Smooth muscle cell (in vitro differentiated cells): ENCODE results near the gene APOBEC3F. TPM values are rescaled to one million over a fixed set of nuclear protein-coding genes. Genes with fewer than 3 reads are reported as not detected.
"Not testable (repeated sequence)": the region's sequence is repeated elsewhere in the genome, so short reads cannot be mapped to it uniquely, and the experiment has no call there.

Experiments used
- DNase-seq: peaks from one replicate; lab custom pipeline; 2025; ENCODE audit not compliant: unreplicated experiment; lab: John Stamatoyannopoulos, UW
- H2AFZ ChIP-seq: fragments of 200-600 bp; sonication (generic); 2 replicates; pipeline ENCODE4 v1.6.0; 2016; ENCODE audit warnings: antibody characterized with exemption, low read depth, mild to moderate bottlenecking
- H3F3A ChIP-seq: fragments of 200-600 bp; sonication (generic); 2 replicates; pipeline ENCODE4 v1.6.0; 2017; ENCODE audit warnings: antibody characterized with exemption, low read depth
- H3K27ac ChIP-seq: fragments of 200-600 bp; sonication (generic); 2 replicates; pipeline ENCODE4 v1.5.1; 2016; ENCODE audit warnings: low read depth, mild to moderate bottlenecking
- H3K27me3 ChIP-seq: fragments of 200-600 bp; sonication (generic); 2 replicates; pipeline ENCODE4 v1.6.1; 2016; ENCODE audit warnings: low read depth, mild to moderate bottlenecking
- H3K36me3 ChIP-seq: fragments of 200-600 bp; sonication (generic); 2 replicates; pipeline ENCODE4 v1.5.1; 2016; ENCODE audit warnings: low read depth
- H3K4me1 ChIP-seq: fragments of 200-600 bp; sonication (generic); 2 replicates; pipeline ENCODE4 v1.5.1; 2016; ENCODE audit warnings: low read depth
- H3K4me2 ChIP-seq: fragments of 200-600 bp; sonication (generic); 2 replicates; pipeline ENCODE4 v1.6.0; 2016; ENCODE audit warnings: mild to moderate bottlenecking
- H3K4me3 ChIP-seq: fragments of 200-600 bp; sonication (generic); 2 replicates; pipeline ENCODE4 v1.5.1; 2016; ENCODE audit warnings: mild to moderate bottlenecking
- H3K79me2 ChIP-seq: fragments of 200-600 bp; sonication (generic); 2 replicates; pipeline ENCODE4 v1.6.0; 2016; ENCODE audit warnings: low read depth, mild to moderate bottlenecking
- H3K9ac ChIP-seq: fragments of 200-600 bp; sonication (generic); 2 replicates; pipeline ENCODE4 v1.6.0; 2016; ENCODE audit warnings: low read depth
- H3K9me3 ChIP-seq: fragments of 200-600 bp; sonication (generic); replicated peaks from 2 replicates; pipeline ENCODE4 v1.5.1; 2016; ENCODE audit warnings: low read depth
- H4K20me1 ChIP-seq: fragments of 200-600 bp; sonication (generic); 2 replicates; pipeline ENCODE4 v1.6.0; 2016; ENCODE audit warnings: low read depth
- CTCF ChIP-seq: fragments of 200-600 bp; sonication (generic); IDR thresholded peaks from 2 replicates; pipeline ENCODE4 v1.5.1; 2017; ENCODE audit warnings: borderline replicate concordance, mild to moderate bottlenecking, antibody characterized with exemption; ENCODE audit not compliant: insufficient read depth, poor library complexity, severe bottlenecking
- WGBS: methylation state at CpG from one replicate; pipeline ENCODE4 v1.1.7; 2016; ENCODE audit warnings: low lambda C conversion rate; 5-methylcytosine and 5-hydroxymethylcytosine counted together
- polyA plus RNA-seq: library from polyadenylated mRNA; unstranded; fragments of >200 nt; fragmentation: Nextera tagmentation; extraction: Ambion mirVana; gene quantifications from 2 replicates; pipeline ENCODE4 v1.2.1, GENCODE V29; 2016
- total RNA-seq: library from RNA; depleted of rRNA; stranded (reverse); fragments of >200 nt; gene quantifications from 2 replicates; pipeline ENCODE4 v1.2.3, GENCODE V29; 2014

Gene APOBEC3F
- total and polyA plus RNA-seq, 2 experiments from 2014 or later = 1.3 to 8.2 TPM

- H3K9me3 ChIP-seq = no peaks in the 10 kb centered on the region
- H4K20me1 ChIP-seq = no peaks in the 10 kb centered on the region
- no peaks in the 10 kb centered on the region for H3K27me3 ChIP-seq
- H3K27ac ChIP-seq = no peak overlapping the region
- DNase-seq = no peak
- H3K4me1 ChIP-seq = peaks cover 6% of the 10 kb centered on the region
- no peak overlapping the region for H3K4me3 ChIP-seq
- 88% methylated on average over 19 of the region's 19 CpGs for WGBS
- H3K9ac ChIP-seq = no peak overlapping the region
- H3F3A ChIP-seq = no peaks in the 10 kb centered on the region
- no peaks in the 10 kb centered on the region for H3K36me3 ChIP-seq
- H3K4me2 ChIP-seq = peak overlapping the region; percentile 91
- no peak overlapping the region for H2AFZ ChIP-seq
- peaks cover 8% of the 10 kb centered on the region for H3K79me2 ChIP-seq
- no peak for TF ChIP-seq CTCF
Observed at GRCh38 chr22:39039306-39040126, 1.1 kb upstream of the APOBEC3F start.

DNA sequence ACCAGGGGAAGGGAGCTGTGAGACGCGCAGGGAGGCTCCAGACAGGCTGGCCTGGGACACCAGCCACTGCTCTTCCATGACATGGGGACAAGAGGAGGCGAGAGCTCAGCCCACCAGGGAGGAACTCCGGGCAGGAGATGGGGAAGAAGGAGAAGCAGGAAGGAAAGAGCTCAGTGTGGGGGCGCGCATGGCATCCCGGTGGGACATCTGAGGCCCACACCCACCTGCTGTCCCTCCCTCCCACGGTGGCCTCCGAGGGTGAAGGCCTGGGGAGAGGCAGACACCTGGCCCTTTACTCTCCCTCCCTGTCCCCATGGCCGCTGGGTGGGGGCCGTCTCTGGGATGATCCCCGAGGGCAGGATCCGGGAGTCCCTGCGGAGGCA, 518 bp upstream of the APOBEC3F start:
- H3F3A ChIP-seq, H3K27me3 ChIP-seq, H3K9ac ChIP-seq, H3K27ac ChIP-seq, H2AFZ ChIP-seq, H3K4me1 ChIP-seq, H4K20me1 ChIP-seq, DNase-seq, H3K9me3 ChIP-seq, H3K79me2 ChIP-seq, H3K36me3 ChIP-seq: not testable (repeated sequence)
- Histone ChIP-seq H3K4me3 (peak overlapping the region; percentile 60), H3K4me2 (peak overlapping the region; percentile 91)
- WGBS = 38% methylated on average over 5 of the region's 14 CpGs

GRCh38 chr22:39041908-39042307, 1.2 kb downstream of the APOBEC3F start:
- DNase-seq = no peak
- Histone ChIP-seq H4K20me1 (no peaks in the 10 kb centered on the region), H3K36me3 (no peaks in the 10 kb centered on the region), H3K9ac (no peak overlapping the region), H3K4me2 (peak overlapping the region; percentile 91), H3K27me3 (no peaks in the 10 kb centered on the region), H3K9me3 (no peaks in the 10 kb centered on the region), H3K4me1 (peaks cover 6% of the 10 kb centered on the region), H3K79me2 (peaks cover 8% of the 10 kb centered on the region), H3F3A (no peaks in the 10 kb centered on the region), H3K4me3 (no peak overlapping the region), H3K27ac (no peak overlapping the region), H2AFZ (no peak overlapping the region)
- TF ChIP-seq CTCF = no peak
- WGBS = 96% methylated on average over 7 of the region's 7 CpGs

- not testable (repeated sequence) for H3K4me3 ChIP-seq, H3K9ac ChIP-seq, H2AFZ ChIP-seq, H3K79me2 ChIP-seq, H3K4me1 ChIP-seq, H3K4me2 ChIP-seq, H3K27ac ChIP-seq, DNase-seq, H3K36me3 ChIP-seq, H4K20me1 ChIP-seq, H3K27me3 ChIP-seq, H3K9me3 ChIP-seq, H3F3A ChIP-seq
- 99% methylated on average over 18 of the region's 18 CpGs for WGBS
Observed at GRCh38 chr22:39043063-39043462, 2.4 kb downstream of the APOBEC3F start.

DNA sequence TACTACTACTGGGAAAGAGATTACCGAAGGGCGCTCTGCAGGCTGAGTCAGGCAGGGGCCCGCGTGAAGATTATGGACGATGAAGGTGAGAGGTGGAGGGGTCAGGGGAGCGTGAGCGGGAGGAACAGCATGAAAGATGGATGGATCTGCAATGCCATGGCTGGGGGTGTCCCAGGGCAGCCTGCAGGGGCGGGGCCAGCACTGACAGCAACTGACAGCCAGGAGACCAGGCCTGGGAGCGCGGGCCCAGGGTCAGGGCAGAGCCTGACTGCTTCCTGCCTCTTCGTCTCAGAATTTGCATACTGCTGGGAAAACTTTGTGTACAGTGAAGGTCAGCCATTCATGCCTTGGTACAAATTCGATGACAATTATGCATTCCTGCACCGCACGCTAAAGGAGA, 4.5 kb downstream of the APOBEC3F start:
- not testable (repeated sequence) for H3K4me2 ChIP-seq, H3K4me1 ChIP-seq, H3K79me2 ChIP-seq, H3K27me3 ChIP-seq, DNase-seq, H3K9ac ChIP-seq, H4K20me1 ChIP-seq, H2AFZ ChIP-seq, H3F3A ChIP-seq, H3K9me3 ChIP-seq, H3K36me3 ChIP-seq, H3K4me3 ChIP-seq, H3K27ac ChIP-seq
- 89% methylated on average over 14 of the region's 14 CpGs for WGBS

- not testable (repeated sequence) for H3K79me2 ChIP-seq, H3F3A ChIP-seq, H3K27me3 ChIP-seq, H3K4me1 ChIP-seq, H3K4me3 ChIP-seq, H4K20me1 ChIP-seq, H3K9me3 ChIP-seq, H3K4me2 ChIP-seq, H3K9ac ChIP-seq, H3K27ac ChIP-seq, DNase-seq, H2AFZ ChIP-seq, H3K36me3 ChIP-seq
- WGBS = 95% methylated on average over 7 of the region's 7 CpGs
Observed at GRCh38 chr22:39049486-39049885, 8.8 kb downstream of the APOBEC3F start.

- H3K4me3 ChIP-seq, H3K9ac ChIP-seq, H4K20me1 ChIP-seq, H3K36me3 ChIP-seq, H3K27ac ChIP-seq, H3K4me1 ChIP-seq, H3K4me2 ChIP-seq, DNase-seq, H2AFZ ChIP-seq, H3K9me3 ChIP-seq, H3F3A ChIP-seq, H3K27me3 ChIP-seq, H3K79me2 ChIP-seq: not testable (repeated sequence)
- WGBS = 85% methylated on average over 13 of the region's 18 CpGs
Observed at GRCh38 chr22:39051844-39052495, 11.3 kb downstream of the APOBEC3F start.
